MM.1S (cell line): ENCODE measurements around the gene ESRRB.

Experiments
- EZH2 ChIP-seq: fragments of 300-600 bp; sonication (generic); optimal IDR thresholded peaks from 2 replicates; pipeline ENCODE3; 2017; ENCODE audit warnings: low read depth, mild to moderate bottlenecking, antibody characterized with exemption, low read length, mixed read lengths
- EZH2phosphoT487 ChIP-seq: fragments of 300-600 bp; sonication (generic); IDR thresholded peaks from 2 replicates; pipeline ENCODE4 v1.6.1; 2018; ENCODE audit warnings: antibody characterized with exemption, low read length
- TF ChIP-seq, protein P1 (sequence below): fragments of 300-600 bp; sonication (generic); IDR thresholded peaks from 2 replicates; pipeline ENCODE4 v1.5.1; 2016; ENCODE audit warnings: antibody characterized with exemption, low read length, mixed read lengths

- TF ChIP-seq, protein P1, sequence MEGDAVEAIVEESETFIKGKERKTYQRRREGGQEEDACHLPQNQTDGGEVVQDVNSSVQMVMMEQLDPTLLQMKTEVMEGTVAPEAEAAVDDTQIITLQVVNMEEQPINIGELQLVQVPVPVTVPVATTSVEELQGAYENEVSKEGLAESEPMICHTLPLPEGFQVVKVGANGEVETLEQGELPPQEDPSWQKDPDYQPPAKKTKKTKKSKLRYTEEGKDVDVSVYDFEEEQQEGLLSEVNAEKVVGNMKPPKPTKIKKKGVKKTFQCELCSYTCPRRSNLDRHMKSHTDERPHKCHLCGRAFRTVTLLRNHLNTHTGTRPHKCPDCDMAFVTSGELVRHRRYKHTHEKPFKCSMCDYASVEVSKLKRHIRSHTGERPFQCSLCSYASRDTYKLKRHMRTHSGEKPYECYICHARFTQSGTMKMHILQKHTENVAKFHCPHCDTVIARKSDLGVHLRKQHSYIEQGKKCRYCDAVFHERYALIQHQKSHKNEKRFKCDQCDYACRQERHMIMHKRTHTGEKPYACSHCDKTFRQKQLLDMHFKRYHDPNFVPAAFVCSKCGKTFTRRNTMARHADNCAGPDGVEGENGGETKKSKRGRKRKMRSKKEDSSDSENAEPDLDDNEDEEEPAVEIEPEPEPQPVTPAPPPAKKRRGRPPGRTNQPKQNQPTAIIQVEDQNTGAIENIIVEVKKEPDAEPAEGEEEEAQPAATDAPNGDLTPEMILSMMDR: peak; percentile 38
- TF ChIP-seq EZH2 (no peak), EZH2phosphoT487 (no peak)
Observed at GRCh38 chr14:76456200-76456599, 80.3 kb downstream of the ESRRB start.
